GM19468 (cell line): ENCODE data around the gene CA5B.
"Not testable (repeated sequence)": the region's sequence is repeated elsewhere in the genome, so short reads cannot be mapped to it uniquely, and the experiment has no call there.

Source experiments
- ATAC-seq: cut with Tn5 transposase; IDR thresholded peaks from one replicate; pipeline ENCODE4 v1.9.1; 2021; ENCODE audit warnings: mild to moderate bottlenecking, moderate library complexity, moderate number of reproducible peaks; ENCODE audit not compliant: unreplicated experiment; ENCODE audit errors: extremely low read depth

Gene CA5B

GRCh38 chrX:15808254-15808653 is 70.2 kb downstream of the CA5B start:
- ATAC-seq: no peak

GRCh38 chrX:15812192-15812938 is 74.3 kb downstream of the CA5B start:
- ATAC-seq: no peak

GRCh38 chrX:15813416-15813815 is 75.3 kb downstream of the CA5B start:
- ATAC-seq: no peak

- ATAC-seq: no peak
Observed at GRCh38 chrX:15814771-15815365, 76.8 kb downstream of the CA5B start.

- no peak for ATAC-seq
Observed at GRCh38 chrX:15815779-15816437, 77.8 kb downstream of the CA5B start.

- ATAC-seq: no peak
Observed at GRCh38 chrX:15816438-15816809, 78.4 kb downstream of the CA5B start.

GRCh38 chrX:15816886-15817285 is 78.8 kb downstream of the CA5B start:
- no peak for ATAC-seq

GRCh38 chrX:15820106-15821073 is 82.3 kb downstream of the CA5B start:
- no peak for ATAC-seq

GRCh38 chrX:15822922-15823321 is 84.9 kb downstream of the CA5B start:
- no peak for ATAC-seq

- no peak for ATAC-seq
Observed at GRCh38 chrX:15825936-15826335, 87.9 kb downstream of the CA5B start.

GRCh38 chrX:15829217-15829616 is 91.1 kb downstream of the CA5B start:
- no peak for ATAC-seq

GRCh38 chrX:15831347-15831746 is 93.3 kb downstream of the CA5B start:
- not testable (repeated sequence) for ATAC-seq

- no peak for ATAC-seq
Observed at GRCh38 chrX:15834053-15834452, 96.0 kb downstream of the CA5B start.

- ATAC-seq: no peak
Observed at GRCh38 chrX:15834827-15835595, 96.9 kb downstream of the CA5B start.
